GM13977 (cell line): ENCODE measurements around the gene TGM6.

ENCODE experiments used
- DNase-seq: peaks from one replicate; pipeline ENCODE4 v3.0.0; 2012; ENCODE audit warnings: low spot score
- CTCF ChIP-seq: IDR thresholded peaks from 2 replicates; pipeline ENCODE4 v1.5.1; 2012; ENCODE audit warnings: mild to moderate bottlenecking, control low read depth; ENCODE audit not compliant: insufficient read depth; ENCODE audit errors: extremely low read depth, missing control alignments
- in situ Hi-C: fragments of 300-500 bp; cut with MboI; formaldehyde crosslinking; loops from one replicate; pipeline ENCODE4 v1.12.0; 2022; ENCODE audit warnings: low sequenced_read_pairs, low pct_unique_long_range_greater_than_20kb, mixed read lengths, inconsistent platforms; ENCODE audit not compliant: unreplicated experiment

Gene TGM6

DNA sequence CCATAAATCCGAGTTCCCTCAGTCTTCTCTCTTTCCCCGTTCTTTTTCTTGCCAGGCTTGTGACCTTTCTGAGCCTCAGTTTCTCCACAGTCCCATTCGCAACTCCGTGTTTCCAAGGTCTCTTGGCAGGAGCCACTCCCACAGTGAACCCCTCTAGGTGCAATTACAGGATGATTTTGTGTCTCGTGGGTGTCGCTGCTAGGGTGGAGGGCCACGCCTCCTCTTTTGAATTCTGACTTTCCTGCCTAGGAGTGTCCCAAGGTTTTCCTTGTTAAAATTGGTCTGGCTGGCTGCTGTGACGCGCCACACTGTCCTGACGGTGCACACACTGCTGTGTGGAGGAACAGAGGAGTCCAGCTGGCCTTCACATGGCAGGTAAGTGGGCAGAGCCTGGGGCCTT is at the start of gene TGM6:
TSS of gene TGM6 (plus strand) at position 301 of the 400 bp plus-strand sequence. CDS start at position 369, 68 bp downstream.
- in situ Hi-C loops = no loop called here
- no peak for DNase-seq
- no peak for TF ChIP-seq CTCF

DNA sequence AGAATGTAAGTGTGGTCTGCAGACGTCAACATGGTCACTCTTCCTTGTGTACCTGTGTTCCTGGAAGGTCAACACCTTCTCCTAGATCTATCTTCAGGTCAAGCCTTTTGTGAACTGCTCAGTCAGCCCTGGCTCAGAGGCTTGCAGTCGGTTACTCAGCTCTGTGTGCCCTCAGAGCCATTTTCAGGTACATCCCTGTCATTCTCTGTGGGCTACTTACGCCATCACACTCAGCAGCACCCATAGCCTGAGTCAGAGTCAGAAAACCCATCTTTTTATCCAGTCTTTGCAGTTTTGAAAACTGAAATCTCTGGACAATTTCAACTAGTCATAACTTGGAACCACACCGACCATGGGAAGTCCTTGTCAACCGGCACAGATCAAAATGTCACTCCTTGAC is 49.6 kb upstream of the TGM6 start:
- TF ChIP-seq CTCF = no peak
- in situ Hi-C loops = no loop called here
- no peak for DNase-seq

GRCh38 chr20:2331901-2332565 is 48.7 kb upstream of the TGM6 start:
- no peak for DNase-seq
- in situ Hi-C loops = no loop called here
- no peak for TF ChIP-seq CTCF

- no peak for DNase-seq
- TF ChIP-seq CTCF = no peak
- in situ Hi-C loops = no loop called here
Observed at GRCh38 chr20:2332711-2333110, 48.0 kb upstream of the TGM6 start.

- in situ Hi-C loops = no loop called here
- no peak for DNase-seq
- TF ChIP-seq CTCF = no peak
Observed at GRCh38 chr20:2333821-2334220, 46.9 kb upstream of the TGM6 start.

- in situ Hi-C loops = no loop called here
- no peak for DNase-seq
Observed at GRCh38 chr20:2335096-2335870, 45.4 kb upstream of the TGM6 start.

More at GRCh38 chr20:2335096-2335870, 45.4 kb upstream of the TGM6 start:
- no peak for TF ChIP-seq CTCF
